HG03060 (cell line): Measurements from ENCODE around the gene EIF3A.
"Not testable (repeated sequence)": the region's sequence is repeated elsewhere in the genome, so short reads cannot be mapped to it uniquely, and the experiment has no call there.

Source experiments
- ATAC-seq: cut with Tn5 transposase; IDR thresholded peaks from one replicate; pipeline ENCODE4 v1.9.1; 2021; ENCODE audit warnings: low read depth, moderate number of reproducible peaks; ENCODE audit not compliant: unreplicated experiment

Gene EIF3A

GRCh38 chr10:119051775-119052174 is 28.8 kb downstream of the EIF3A start:
- no peak for ATAC-seq

GRCh38 chr10:119049777-119050176 is 30.8 kb downstream of the EIF3A start:
- no peak for ATAC-seq

GRCh38 chr10:119049361-119049760 is 31.3 kb downstream of the EIF3A start:
- ATAC-seq = no peak

- no peak for ATAC-seq
Measured at GRCh38 chr10:119045561-119045960, 35.1 kb downstream of the EIF3A start.

DNA sequence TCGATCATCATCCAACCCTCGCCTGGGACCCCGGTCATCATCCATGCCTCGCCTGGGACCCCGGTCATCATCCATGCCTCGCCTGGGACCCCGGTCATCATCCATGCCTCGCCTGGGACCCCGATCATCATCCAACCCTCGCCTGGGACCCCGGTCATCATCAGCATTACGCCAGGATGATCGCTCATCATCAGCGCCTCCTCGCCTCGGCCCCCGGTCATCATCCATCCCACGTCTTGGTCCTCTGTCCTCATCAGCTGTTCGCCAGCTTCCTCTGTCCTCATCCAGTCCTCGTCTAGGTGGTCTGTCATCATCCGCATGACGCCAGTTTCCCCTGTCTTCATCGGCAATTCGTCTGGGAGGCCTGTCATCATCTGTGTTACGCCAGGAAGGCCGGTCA is 38.4 kb downstream of the EIF3A start:
- no peak for ATAC-seq

DNA sequence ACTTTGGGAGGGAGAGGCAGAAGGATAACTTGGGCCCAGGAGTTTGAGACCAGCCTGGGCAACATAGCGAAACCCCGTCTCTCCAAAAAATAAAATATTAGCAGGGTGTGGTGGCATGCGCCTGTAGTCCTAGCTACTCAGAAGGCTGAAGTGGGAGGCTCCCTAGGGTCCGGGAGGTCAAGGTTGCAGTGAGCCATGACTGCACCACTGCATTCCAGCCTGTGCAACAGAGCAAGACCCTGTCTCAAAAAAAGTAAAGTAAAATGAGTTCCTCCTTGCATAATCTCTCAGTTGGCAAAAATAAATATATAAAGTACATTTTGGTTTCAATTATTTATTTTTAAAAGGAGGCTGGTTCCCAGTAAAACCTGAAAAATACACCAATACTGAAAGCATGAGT is 39.3 kb downstream of the EIF3A start:
- ATAC-seq = no peak

GRCh38 chr10:119039161-119039560 is 41.5 kb downstream of the EIF3A start:
- ATAC-seq = no peak

DNA sequence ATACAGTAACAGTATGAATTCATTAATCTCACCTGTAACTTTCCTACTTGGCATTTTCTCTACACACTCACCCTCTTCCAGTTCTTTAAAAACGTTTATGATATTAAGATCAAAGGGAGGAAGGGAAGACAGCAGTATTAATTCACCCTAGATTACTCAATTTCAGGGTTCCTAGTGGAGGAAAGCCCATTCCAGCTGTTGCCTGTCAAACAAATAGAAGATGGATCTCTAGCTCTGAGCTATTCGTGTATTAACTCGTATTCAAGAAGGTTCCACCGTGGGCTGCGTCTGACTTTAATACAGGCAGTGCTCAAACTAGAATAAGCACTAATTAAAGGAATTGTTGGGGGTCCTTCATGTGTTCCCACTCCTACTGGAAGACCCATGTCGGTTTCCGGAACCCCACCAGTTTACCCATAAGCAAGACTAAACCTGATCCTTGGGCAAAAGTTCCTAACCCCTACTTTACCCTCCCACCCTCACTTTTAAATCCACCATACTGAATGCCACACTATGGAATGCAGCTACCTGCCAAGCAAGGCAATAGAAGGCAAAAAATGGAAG is 49.0 kb downstream of the EIF3A start:
- no peak for ATAC-seq

DNA sequence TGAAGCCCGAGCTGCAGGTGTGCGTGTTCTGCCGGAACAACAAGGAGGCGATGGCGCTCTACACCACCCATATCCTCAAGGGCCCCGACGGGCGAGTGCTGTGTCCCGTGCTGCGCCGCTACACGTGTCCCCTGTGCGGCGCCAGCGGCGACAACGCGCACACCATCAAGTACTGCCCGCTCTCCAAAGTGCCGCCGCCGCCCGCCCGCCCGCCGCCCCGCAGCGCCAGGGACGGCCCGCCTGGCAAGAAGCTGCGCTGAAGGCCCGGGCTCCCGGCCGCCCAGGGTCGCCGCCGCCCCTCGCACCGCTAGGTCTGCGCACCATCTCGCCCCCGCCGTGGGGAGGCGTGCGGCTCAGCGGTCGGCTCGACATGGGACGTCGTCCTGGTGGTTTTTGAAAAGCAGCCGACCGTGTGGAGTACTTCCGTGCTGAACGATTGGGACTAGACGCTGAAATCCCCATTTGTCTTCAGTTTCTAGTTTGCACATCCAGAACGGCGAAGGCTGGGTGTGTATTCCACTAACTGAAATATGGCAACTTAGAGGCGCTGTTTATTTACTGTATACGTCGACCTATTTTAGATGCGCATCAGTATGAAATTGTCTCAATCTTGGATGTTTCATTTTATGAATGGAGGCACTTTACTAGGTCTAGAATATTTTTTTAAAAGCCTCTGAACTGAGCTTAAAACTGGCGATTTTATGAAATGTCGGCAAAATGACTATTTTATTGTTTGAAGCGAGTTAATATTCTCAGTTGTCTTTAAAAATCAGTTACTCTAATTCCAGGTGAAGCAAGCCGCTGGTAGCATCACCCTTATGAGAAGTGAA is 50.0 kb downstream of the EIF3A start:
- peak; percentile 36 for ATAC-seq

DNA sequence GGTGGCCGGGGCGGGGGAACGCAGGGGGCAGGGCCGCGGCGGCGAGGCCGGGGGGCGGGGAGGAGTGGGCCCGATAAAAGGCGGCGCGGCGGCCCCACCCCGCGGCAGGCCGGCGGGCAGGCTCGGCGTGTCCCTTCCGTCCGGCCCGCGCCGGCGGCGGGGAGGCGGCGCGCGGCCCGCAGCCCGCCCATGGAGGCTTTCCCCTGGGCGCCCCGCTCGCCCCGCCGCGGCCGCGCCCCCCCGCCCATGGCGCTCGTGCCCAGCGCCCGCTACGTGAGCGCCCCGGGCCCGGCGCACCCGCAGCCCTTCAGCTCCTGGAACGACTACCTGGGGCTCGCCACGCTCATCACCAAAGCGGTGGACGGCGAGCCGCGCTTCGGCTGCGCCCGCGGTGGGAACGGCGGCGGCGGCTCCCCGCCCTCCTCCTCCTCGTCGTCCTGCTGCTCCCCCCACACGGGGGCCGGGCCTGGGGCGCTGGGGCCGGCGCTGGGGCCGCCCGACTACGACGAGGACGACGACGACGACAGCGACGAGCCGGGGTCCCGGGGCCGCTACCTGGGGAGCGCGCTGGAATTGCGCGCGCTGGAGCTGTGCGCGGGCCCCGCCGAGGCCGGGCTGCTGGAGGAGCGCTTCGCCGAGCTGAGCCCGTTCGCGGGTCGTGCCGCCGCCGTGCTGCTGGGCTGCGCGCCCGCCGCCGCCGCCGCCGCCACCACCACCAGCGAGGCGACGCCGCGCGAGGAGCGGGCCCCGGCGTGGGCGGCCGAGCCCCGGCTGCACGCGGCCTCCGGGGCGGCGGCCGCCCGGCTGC is 50.8 kb downstream of the EIF3A start, which contains the start of gene NANOS1:
Gene NANOS1 (plus strand): TSS at position 102 of the 808 bp plus-strand sequence. CDS start 88 bp downstream, at position 190.
- ATAC-seq = no peak

DNA sequence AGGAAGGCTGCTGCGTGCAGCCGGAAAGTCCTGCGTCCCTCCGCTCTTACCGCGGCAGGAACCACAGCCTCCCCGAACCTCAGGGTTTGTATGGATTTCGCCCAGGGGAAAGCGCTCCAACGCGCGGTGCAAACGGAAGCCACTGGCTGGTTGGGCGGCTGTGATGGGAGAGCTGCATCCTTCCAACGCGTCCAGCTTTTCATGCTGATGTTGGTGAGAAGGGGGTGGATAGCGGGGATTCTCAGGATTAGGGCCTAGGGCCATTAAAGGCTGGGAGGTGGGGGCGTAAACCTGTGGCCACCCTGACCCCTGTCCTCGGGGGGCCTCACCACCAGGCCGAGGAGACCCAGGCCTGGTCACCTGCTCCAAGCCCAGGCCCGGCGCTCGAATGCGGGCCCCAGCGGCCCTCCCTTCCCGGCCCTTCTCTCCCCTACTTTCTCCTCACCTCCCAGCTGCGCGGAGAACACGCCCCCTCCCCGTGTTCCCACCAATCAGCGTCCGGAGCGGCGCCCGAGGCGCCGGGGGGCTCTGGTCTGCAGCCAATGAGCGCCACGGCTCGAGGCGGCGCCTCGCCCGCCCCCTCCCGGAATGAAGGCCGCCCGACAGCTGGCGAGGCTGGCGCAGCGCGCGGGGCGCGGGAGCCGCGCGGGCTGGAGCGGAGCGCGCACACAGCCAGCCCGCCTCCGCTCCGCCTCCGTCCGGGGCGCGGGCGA is 51.6 kb downstream of the EIF3A start:
- ATAC-seq = no peak

DNA sequence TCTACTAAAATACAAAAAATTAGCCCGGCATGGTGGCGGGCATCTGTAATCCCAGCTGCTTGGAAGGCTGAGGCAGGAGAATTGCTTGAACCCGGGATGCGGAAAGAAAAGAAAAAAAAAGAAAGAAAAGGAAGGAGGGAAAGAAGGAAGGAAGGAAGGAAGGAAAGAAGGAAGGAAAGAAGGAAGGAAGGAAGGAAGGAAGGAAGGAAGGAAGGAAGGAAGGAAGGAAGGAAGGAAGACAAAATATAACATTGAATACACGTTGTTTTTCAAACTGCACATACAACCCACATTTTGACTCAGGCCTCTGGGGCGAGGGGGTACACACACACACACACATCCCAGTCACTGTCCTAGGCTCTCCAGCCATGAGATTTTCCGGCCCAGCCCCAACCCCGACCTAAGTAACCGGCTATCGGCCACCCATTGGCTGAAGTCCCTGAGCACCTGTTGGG is 52.1 kb downstream of the EIF3A start:
- ATAC-seq = not testable (repeated sequence)

GRCh38 chr10:119026301-119027110 is 54.1 kb downstream of the EIF3A start:
- no peak for ATAC-seq

- no peak for ATAC-seq
Measured at GRCh38 chr10:119025776-119026175, 54.8 kb downstream of the EIF3A start.

- ATAC-seq = no peak
Measured at GRCh38 chr10:119025336-119025735, 55.3 kb downstream of the EIF3A start.

GRCh38 chr10:119024882-119025281 is 55.7 kb downstream of the EIF3A start:
- no peak for ATAC-seq

DNA sequence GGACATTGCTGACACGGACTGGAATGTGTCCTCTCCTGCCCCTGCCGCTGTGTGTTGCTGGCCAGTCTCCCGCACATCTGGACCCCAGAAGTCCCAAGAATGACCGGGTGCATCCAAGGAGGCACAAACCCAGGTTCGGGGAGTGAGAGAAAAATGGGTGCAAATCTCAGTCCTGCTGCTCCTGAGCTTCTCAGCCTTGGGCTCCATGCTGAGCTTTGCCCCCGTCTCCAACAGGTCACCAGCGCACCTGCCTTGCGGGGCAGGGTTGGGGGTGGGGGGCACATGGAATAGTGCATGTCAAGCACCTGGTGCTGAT is 57.1 kb downstream of the EIF3A start:
- no peak for ATAC-seq

DNA sequence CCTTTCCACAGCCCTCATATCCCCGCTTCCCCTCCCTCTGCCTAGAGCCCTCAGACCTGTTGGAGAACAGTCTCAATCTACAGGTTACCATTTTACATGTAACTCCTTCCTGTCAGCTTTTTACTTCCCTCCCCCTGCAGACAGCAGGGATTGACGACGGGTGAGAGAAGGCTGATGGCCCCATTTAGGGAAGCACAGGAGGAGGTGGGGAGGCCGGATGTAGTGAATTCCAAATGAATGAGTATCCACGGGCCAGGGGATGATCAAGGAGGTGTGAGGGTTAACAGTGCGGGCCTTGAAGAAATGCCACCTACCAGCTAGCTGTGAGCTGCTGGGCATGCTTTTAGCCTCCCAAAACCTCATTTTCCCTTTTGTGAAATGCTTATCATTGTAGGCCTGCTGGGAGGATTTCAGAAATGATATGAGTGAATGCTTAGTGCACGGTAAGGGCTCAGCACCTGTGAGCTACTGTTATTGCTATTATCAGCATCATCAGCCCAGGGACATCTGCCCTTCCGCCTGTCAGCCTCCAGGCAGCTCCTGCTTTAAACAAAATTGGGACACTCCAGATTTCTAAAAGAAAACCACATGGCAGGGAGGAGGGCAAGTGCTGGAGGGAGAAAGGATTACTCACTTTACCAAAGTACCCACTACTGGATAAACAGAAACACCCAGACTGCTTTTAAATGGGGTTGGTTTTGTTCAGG is 57.6 kb downstream of the EIF3A start:
- ATAC-seq = no peak

- ATAC-seq = no peak
Measured at GRCh38 chr10:119020627-119020946, 60.0 kb downstream of the EIF3A start.

- no peak for ATAC-seq
Measured at GRCh38 chr10:119007211-119007574, 73.4 kb downstream of the EIF3A start.
